Measurements from ENCODE around the gene TARDBP. TPM values are rescaled to one million over a fixed set of nuclear protein-coding genes. Genes with fewer than 3 reads are reported as not detected.
"Not testable (repeated sequence)": the region's sequence is repeated elsewhere in the genome, so short reads cannot be mapped to it uniquely, and the experiment has no call there.

Gene TARDBP
- total and polyA plus RNA-seq, 7 donors: 91.8 to 387 (median 132) TPM

DNA sequence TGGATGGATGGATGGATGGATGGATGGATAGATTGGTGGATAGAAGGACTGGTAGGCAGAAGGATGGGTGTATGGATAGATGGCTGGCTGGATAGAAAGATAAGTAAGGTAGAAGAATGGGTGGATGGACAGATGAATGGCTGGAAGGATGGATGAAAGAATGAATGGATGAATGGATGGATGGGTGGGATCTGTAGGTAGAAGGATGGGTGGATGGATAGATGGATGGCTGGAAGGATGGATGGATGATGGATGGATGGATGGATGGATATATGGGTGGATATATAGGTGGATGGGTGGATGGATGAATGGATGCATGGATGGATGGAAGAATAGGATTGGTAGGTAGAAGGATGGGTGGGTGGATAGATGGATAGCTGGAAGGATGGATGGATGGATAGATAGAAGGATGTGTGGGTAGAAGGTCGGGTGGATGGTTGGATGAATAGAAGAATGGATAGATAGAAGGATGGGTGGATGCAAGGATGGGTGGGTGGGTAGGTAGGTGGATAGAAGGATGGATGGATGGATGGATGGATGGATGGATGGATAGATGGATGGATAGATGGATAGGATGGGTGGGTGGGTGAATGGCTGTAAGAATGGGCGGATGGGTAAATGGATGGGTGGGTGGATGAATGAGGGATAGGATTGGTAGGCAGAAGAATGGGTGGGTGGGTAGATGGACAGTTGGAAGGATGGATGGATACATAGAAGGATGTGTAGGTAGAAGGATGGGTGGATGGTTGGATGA lies 27.1 kb downstream of the TARDBP start:
- Histone ChIP-seq H3K36me3 (ENCODE audit: insufficient read depth in 1 of 2, low read depth in 1 of 2) (no peaks in the 10 kb centered on the region), H3K27ac (no peak overlapping the region), H3K4me1 (peaks cover 8% of the 10 kb centered on the region), H3K4me3 (no peak overlapping the region), H3K9me3 (no peaks in the 10 kb centered on the region), H3K27me3 (ENCODE audit: insufficient read depth in 3 of 3, low read length in 2 of 3) (peaks cover 0 to 2% (median 0%) of the 10 kb centered on the region in 3 donors)
- no peak for ATAC-seq
- TF ChIP-seq, protein P1, sequence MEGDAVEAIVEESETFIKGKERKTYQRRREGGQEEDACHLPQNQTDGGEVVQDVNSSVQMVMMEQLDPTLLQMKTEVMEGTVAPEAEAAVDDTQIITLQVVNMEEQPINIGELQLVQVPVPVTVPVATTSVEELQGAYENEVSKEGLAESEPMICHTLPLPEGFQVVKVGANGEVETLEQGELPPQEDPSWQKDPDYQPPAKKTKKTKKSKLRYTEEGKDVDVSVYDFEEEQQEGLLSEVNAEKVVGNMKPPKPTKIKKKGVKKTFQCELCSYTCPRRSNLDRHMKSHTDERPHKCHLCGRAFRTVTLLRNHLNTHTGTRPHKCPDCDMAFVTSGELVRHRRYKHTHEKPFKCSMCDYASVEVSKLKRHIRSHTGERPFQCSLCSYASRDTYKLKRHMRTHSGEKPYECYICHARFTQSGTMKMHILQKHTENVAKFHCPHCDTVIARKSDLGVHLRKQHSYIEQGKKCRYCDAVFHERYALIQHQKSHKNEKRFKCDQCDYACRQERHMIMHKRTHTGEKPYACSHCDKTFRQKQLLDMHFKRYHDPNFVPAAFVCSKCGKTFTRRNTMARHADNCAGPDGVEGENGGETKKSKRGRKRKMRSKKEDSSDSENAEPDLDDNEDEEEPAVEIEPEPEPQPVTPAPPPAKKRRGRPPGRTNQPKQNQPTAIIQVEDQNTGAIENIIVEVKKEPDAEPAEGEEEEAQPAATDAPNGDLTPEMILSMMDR (IDR thresholded peaks at IDR 0.05): no peak
- intact Hi-C loops (cut with DNase I): loop anchor here (1.0 to 5.0 kb wide), 4 partner anchors 20 to 608 kb away; no protein-coding TSS in a partner anchor
- 66 to 76% (median 67%) methylated on average over 2 of the region's 2 CpGs for WGBS, 3 donors
- no peak for DNase-seq

DNA sequence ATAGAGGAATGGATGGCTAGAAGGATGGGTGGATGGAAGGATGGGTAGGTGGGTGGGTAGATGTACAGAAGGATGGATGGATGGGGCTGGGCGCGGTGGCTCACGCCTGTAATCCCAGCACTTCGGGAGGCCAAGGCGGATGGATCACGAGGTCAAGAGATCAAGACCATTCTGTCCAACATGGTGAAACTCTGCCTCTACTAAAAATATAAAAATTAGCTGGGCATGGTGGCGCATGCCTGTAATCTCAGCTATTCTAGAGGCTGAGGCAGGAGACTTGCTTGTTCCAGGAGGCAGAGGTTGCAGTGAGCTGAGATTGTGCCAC lies 27.6 kb downstream of the TARDBP start:
- H3K9me3 ChIP-seq; H3K4me3 ChIP-seq; H3K27me3 ChIP-seq (ENCODE audit: insufficient read depth in 3 of 3, low read length in 2 of 3); H3K4me1 ChIP-seq; ATAC-seq; H3K36me3 ChIP-seq (ENCODE audit: insufficient read depth in 1 of 2, low read depth in 1 of 2); intact Hi-C loops (cut with DNase I); DNase-seq; H3K27ac ChIP-seq: not testable (repeated sequence)
- WGBS, 3 donors: 88 to 93% (median 91%) methylated on average over 7 of the region's 7 CpGs

DNA sequence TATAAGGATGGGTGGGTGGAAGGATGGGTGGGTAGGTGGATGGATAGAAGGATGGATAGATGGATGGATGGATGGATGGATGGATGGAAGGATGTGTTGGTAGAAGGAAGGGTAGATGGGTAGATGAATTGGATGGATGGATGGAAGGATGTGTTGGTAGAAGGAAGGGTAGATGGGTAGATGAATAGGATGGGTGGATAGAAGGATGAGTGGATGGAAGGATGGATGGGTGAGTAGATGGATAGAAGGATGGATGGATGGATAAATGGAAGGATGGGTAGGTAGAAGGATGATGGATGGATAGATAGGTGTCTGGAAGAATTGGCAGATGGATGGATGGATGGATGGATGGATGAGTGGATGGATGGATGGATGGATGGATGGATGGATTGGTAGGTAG lies 28.6 kb downstream of the TARDBP start:
- intact Hi-C loops (cut with DNase I): no loop called here
- ATAC-seq (no peak), DNase-seq (no peak)
- Histone ChIP-seq H3K4me3 (no peak overlapping the region), H3K27me3 (ENCODE audit: insufficient read depth in 3 of 3, low read length in 2 of 3) (peaks cover 0 to 2% (median 0%) of the 10 kb centered on the region in 3 donors), H3K27ac (no peak overlapping the region), H3K36me3 (ENCODE audit: insufficient read depth in 1 of 2, low read depth in 1 of 2) (no peaks in the 10 kb centered on the region), H3K4me1 (peaks cover 8% of the 10 kb centered on the region), H3K9me3 (no peaks in the 10 kb centered on the region)
- TF ChIP-seq, protein P1 (IDR thresholded peaks at IDR 0.05): no peak

DNA sequence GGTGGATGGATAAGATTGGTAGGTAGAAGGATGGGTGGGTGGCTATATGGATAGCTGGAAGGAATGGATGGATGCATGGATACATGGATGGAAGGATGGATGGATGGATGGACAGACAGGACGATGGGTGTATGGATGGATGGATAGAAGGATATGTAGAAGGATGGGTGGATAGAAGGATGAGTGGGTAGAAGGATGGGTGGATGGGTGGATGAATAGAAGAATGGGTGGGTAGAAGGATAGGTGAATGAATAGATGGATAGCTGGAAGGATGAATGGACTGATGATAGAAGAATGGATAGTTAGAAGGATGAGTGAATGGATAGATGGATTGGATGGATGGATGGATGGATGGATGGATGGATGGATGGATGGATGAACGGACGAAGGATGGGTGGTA lies 29.6 kb downstream of the TARDBP start:
- Histone ChIP-seq H3K9me3 (no peaks in the 10 kb centered on the region), H3K4me3 (no peak overlapping the region), H3K4me1 (peaks cover 8% of the 10 kb centered on the region), H3K27ac (no peak overlapping the region), H3K36me3 (ENCODE audit: insufficient read depth in 1 of 2, low read depth in 1 of 2) (no peaks in the 10 kb centered on the region), H3K27me3 (ENCODE audit: insufficient read depth in 3 of 3, low read length in 2 of 3) (peaks cover 0 to 2% (median 0%) of the 10 kb centered on the region in 3 donors)
- TF ChIP-seq, protein P1 (IDR thresholded peaks at IDR 0.05): no peak
- WGBS, 3 donors: 77 to 83% (median 80%) methylated on average over 3 of the region's 3 CpGs
- DNase-seq: no peak
- ATAC-seq: no peak
- intact Hi-C loops (cut with DNase I): no loop called here

DNA sequence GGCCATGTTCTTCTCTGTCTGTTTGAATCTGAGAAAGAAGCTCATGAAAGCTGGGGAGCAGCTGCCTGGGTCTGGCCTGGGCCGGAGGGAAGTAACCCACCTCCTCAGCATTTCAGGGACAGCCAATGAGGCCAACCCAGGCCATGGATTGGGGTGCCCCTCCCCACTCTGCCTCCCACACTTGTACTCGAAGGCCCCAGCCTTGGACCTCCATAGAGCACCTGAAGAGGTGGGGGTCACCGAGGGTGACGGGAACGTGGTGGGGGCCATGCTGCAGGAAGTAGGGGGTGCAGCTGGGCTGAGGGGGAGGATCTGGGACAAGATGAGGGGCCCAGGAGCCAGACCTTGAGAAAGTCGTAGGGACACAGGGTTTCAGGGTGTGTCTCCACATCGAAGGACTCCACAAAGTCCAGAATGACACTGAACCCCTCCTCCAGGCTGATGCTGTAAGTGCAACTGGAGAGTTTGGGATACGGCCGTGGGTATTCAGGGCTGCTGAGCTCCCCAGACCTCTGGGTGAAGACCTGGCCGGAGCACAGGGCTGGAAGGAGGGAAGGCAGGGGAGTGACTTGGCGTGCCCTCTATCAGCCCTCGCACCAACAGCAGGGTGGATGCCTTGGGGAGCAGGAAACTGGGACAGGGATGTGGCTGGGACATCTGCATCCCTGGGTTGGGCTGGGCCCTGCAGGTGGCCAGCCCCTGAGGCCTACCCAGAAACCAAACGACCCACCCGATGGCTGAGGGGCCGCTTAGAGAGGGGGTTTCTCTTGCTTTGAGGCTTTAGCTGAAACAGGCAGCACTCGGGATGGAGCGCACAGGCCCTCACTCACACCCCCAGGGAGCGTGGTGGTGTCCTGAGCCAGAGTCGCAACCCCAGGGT lies 30.8 kb downstream of the TARDBP start:
- WGBS, 3 donors: 68 to 74% (median 71%) methylated on average over 17 to 19 of the region's 19 CpGs
- ATAC-seq (no peak), DNase-seq (no peak)
- Histone ChIP-seq H3K27me3 (ENCODE audit: insufficient read depth in 3 of 3, low read length in 2 of 3) (peaks cover 0 to 2% (median 0%) of the 10 kb centered on the region in 3 donors), H3K27ac (no peak overlapping the region), H3K4me3 (no peak overlapping the region), H3K9me3 (no peaks in the 10 kb centered on the region), H3K36me3 (ENCODE audit: insufficient read depth in 1 of 2, low read depth in 1 of 2) (no peaks in the 10 kb centered on the region), H3K4me1 (peaks cover 5% of the 10 kb centered on the region)
- intact Hi-C loops (cut with DNase I): no loop called here
- TF ChIP-seq, protein P1 (IDR thresholded peaks at IDR 0.05): no peak
